ENCODE results near the gene DSG3. TPM values are rescaled to one million over a fixed set of nuclear protein-coding genes. Genes with fewer than 3 reads are reported as not detected.
A peak's percentile ranks its signal among the peaks of the same experiment; 100 is the strongest.

The DSG3 gene
- total RNA-seq, 1 donor from 2014 or later: 271 TPM

- no peaks in the 10 kb centered on the region for H3K36me3 ChIP-seq (ENCODE audit: control insufficient read depth, insufficient read depth, low read length)
- FAIRE-seq: no peak
- no peak overlapping the region for H3K4me3 ChIP-seq (ENCODE audit: low read depth, low read length)
- TF ChIP-seq CTCF (IDR thresholded peaks at IDR 0.05; ENCODE audit: insufficient read depth, low read length, severe bottlenecking): peak; percentile 7
- no peaks in the 10 kb centered on the region for H3K27me3 ChIP-seq (ENCODE audit: control insufficient read depth, insufficient read depth, low read length)
- DNase-seq (ENCODE audit: low read depth): peak; percentile 76
Measured at GRCh38 chr18:31436825-31437224, 10.7 kb upstream of the DSG3 start.

GRCh38 chr18:31438402-31438801 is 9.1 kb upstream of the DSG3 start:
- FAIRE-seq (no peak), DNase-seq (ENCODE audit: low read depth) (no peak)
- no peaks in the 10 kb centered on the region for H3K36me3 ChIP-seq (ENCODE audit: control insufficient read depth, insufficient read depth, low read length)
- TF ChIP-seq CTCF (IDR thresholded peaks at IDR 0.05; ENCODE audit: insufficient read depth, low read length, severe bottlenecking): no peak
- H3K27me3 ChIP-seq (ENCODE audit: control insufficient read depth, insufficient read depth, low read length): no peaks in the 10 kb centered on the region
- no peak overlapping the region for H3K4me3 ChIP-seq (ENCODE audit: low read depth, low read length)

GRCh38 chr18:31439807-31440325 is 7.7 kb upstream of the DSG3 start:
- FAIRE-seq (no peak), DNase-seq (ENCODE audit: low read depth) (no peak)
- Histone ChIP-seq H3K4me3 (ENCODE audit: low read depth, low read length) (no peak overlapping the region), H3K36me3 (ENCODE audit: control insufficient read depth, insufficient read depth, low read length) (no peaks in the 10 kb centered on the region), H3K27me3 (ENCODE audit: control insufficient read depth, insufficient read depth, low read length) (no peaks in the 10 kb centered on the region)
- no peak for TF ChIP-seq CTCF (IDR thresholded peaks at IDR 0.05; ENCODE audit: insufficient read depth, low read length, severe bottlenecking)

- FAIRE-seq: no peak
- no peak for TF ChIP-seq CTCF (IDR thresholded peaks at IDR 0.05; ENCODE audit: insufficient read depth, low read length, severe bottlenecking)
- H3K4me3 ChIP-seq (ENCODE audit: low read depth, low read length): no peak overlapping the region
- no peaks in the 10 kb centered on the region for H3K27me3 ChIP-seq (ENCODE audit: control insufficient read depth, insufficient read depth, low read length)
- DNase-seq (ENCODE audit: low read depth): no peak
- no peaks in the 10 kb centered on the region for H3K36me3 ChIP-seq (ENCODE audit: control insufficient read depth, insufficient read depth, low read length)
Measured at GRCh38 chr18:31440787-31441186, 6.8 kb upstream of the DSG3 start.

GRCh38 chr18:31441493-31441892 is 6.0 kb upstream of the DSG3 start:
- Histone ChIP-seq H3K36me3 (ENCODE audit: control insufficient read depth, insufficient read depth, low read length) (no peaks in the 10 kb centered on the region), H3K4me3 (ENCODE audit: low read depth, low read length) (no peak overlapping the region), H3K27me3 (ENCODE audit: control insufficient read depth, insufficient read depth, low read length) (no peaks in the 10 kb centered on the region)
- TF ChIP-seq CTCF (IDR thresholded peaks at IDR 0.05; ENCODE audit: insufficient read depth, low read length, severe bottlenecking): no peak
- FAIRE-seq: no peak
- DNase-seq (ENCODE audit: low read depth): no peak

- no peak for TF ChIP-seq CTCF (IDR thresholded peaks at IDR 0.05; ENCODE audit: insufficient read depth, low read length, severe bottlenecking)
- FAIRE-seq (no peak), DNase-seq (ENCODE audit: low read depth) (no peak)
- Histone ChIP-seq H3K4me3 (ENCODE audit: low read depth, low read length) (no peak overlapping the region), H3K36me3 (ENCODE audit: control insufficient read depth, insufficient read depth, low read length) (no peaks in the 10 kb centered on the region), H3K27me3 (ENCODE audit: control insufficient read depth, insufficient read depth, low read length) (no peaks in the 10 kb centered on the region)
Measured at GRCh38 chr18:31444142-31444541, 3.4 kb upstream of the DSG3 start.

Data from bronchial epithelial cell (primary cell).